ENCODE results near the gene REV3L.

REV3L gene

GRCh38 chr6:111411046-111411445 lies 72.0 kb downstream of the REV3L start:
- no peak overlapping the region for H3K4me3 ChIP-seq (replicated peaks; ENCODE audit: low read depth, low read length)
- DNase-seq (ENCODE audit: extremely low read depth, low read depth) = no peak
- TF ChIP-seq CTCF (IDR thresholded peaks at IDR 0.05; ENCODE audit: low read depth, low read length, missing control alignments) = no peak

GRCh38 chr6:111410371-111410770 lies 72.6 kb downstream of the REV3L start:
- no peak for TF ChIP-seq CTCF (IDR thresholded peaks at IDR 0.05; ENCODE audit: low read depth, low read length, missing control alignments)
- DNase-seq (ENCODE audit: extremely low read depth, low read depth) = no peak

GRCh38 chr6:111409430-111409829 lies 73.6 kb downstream of the REV3L start:
- no peak overlapping the region for H3K4me3 ChIP-seq (replicated peaks; ENCODE audit: low read depth, low read length)
- no peak for TF ChIP-seq CTCF (IDR thresholded peaks at IDR 0.05; ENCODE audit: low read depth, low read length, missing control alignments)
- no peak for DNase-seq (ENCODE audit: extremely low read depth, low read depth)

More at GRCh38 chr6:111410371-111410770, 72.6 kb downstream of the REV3L start:
- H3K4me3 ChIP-seq (replicated peaks; ENCODE audit: low read depth, low read length) = no peak overlapping the region

- TF ChIP-seq CTCF (IDR thresholded peaks at IDR 0.05; ENCODE audit: low read depth, low read length, missing control alignments) = no peak
- no peak for DNase-seq (ENCODE audit: extremely low read depth, low read depth)
- H3K4me3 ChIP-seq (replicated peaks; ENCODE audit: low read depth, low read length) = no peak overlapping the region
Observed at GRCh38 chr6:111407686-111408085, 75.3 kb downstream of the REV3L start.

- no peak overlapping the region for H3K4me3 ChIP-seq (replicated peaks; ENCODE audit: low read depth, low read length)
- no peak for TF ChIP-seq CTCF (IDR thresholded peaks at IDR 0.05; ENCODE audit: low read depth, low read length, missing control alignments)
- no peak for DNase-seq (ENCODE audit: extremely low read depth, low read depth)
Observed at GRCh38 chr6:111406200-111406721, 76.8 kb downstream of the REV3L start.

- no peak overlapping the region for H3K4me3 ChIP-seq (replicated peaks; ENCODE audit: low read depth, low read length)
- no peak for TF ChIP-seq CTCF (IDR thresholded peaks at IDR 0.05; ENCODE audit: low read depth, low read length, missing control alignments)
- DNase-seq (ENCODE audit: extremely low read depth, low read depth) = no peak
Observed at GRCh38 chr6:111403388-111403787, 79.6 kb downstream of the REV3L start.

GRCh38 chr6:111399626-111400025 lies 83.4 kb downstream of the REV3L start:
- no peak overlapping the region for H3K4me3 ChIP-seq (replicated peaks; ENCODE audit: low read depth, low read length)
- TF ChIP-seq CTCF (IDR thresholded peaks at IDR 0.05; ENCODE audit: low read depth, low read length, missing control alignments) = no peak
- no peak for DNase-seq (ENCODE audit: extremely low read depth, low read depth)

All from HFF-Myc (cell line).